Endothelial cell of umbilical vein (primary cell): Measurements from ENCODE around the gene COX4I1. TPM values are rescaled to one million over a fixed set of nuclear protein-coding genes. Genes with fewer than 3 reads are reported as not detected.

Experiments used
- BruUV-seq: library from RNA; stranded (reverse); fragments of 400-500 nt; replicated peaks from 2 replicates; lab custom pipeline; 2021; lab: Mats Ljungman, UMichigan
- CTCF ChIA-PET: fragments of 300-600, 350-600 bp; sonication (Branson Sonifier 250); formaldehyde crosslinking; loops from one replicate; lab custom pipeline; 2021; ENCODE audit warnings: antibody characterized with exemption, inconsistent platforms; lab: Charles Lee
- POLR2A ChIA-PET: fragments of 300-600, 350-600 bp; sonication (Branson Sonifier 250); formaldehyde crosslinking; loops from one replicate; lab custom pipeline; 2021; ENCODE audit warnings: antibody characterized with exemption, inconsistent platforms; lab: Charles Lee
- DNase-seq: peaks from one replicate; pipeline ENCODE4 v3.0.0-alpha.2; 2011; ENCODE audit warnings: low read depth, low spot score
- FAIRE-seq: peaks from 2 replicates; lab custom pipeline; 2011; peaks lifted over from hg19 to GRCh38; lab: Jason Lieb, UNC
- H2AFZ ChIP-seq: 2 replicates; pipeline ENCODE4 v1.6.0; 2012; ENCODE audit warnings: low read depth, low read length, control low read depth, inconsistent platforms
- H3K27ac ChIP-seq: 2 replicates; pipeline ENCODE4 v1.5.1; 2011; ENCODE audit warnings: low read depth, mild to moderate bottlenecking, control low read depth, low read length, moderate library complexity; ENCODE audit not compliant: insufficient read depth
- H3K27me3 ChIP-seq, 2 experiments: 2 replicates each; pipeline versions ENCODE4 v1.6.0 to v1.6.1; 2011; ENCODE audit warnings: low read length in 2 of 2, mixed read lengths in 1 of 2; ENCODE audit not compliant: control insufficient read depth in 2 of 2, insufficient read depth in 2 of 2
- H3K36me3 ChIP-seq, 2 experiments: 2 replicates in 1 of 2; 3 replicates in 1 of 2; pipeline ENCODE4 v1.5.1; 2011; ENCODE audit warnings: low read length in 2 of 2, mild to moderate bottlenecking in 1 of 2, moderate library complexity in 1 of 2; ENCODE audit not compliant: control insufficient read depth in 2 of 2, insufficient read depth in 2 of 2; ENCODE audit errors: extremely low read depth in 1 of 2
- H3K4me1 ChIP-seq: 3 replicates; pipeline ENCODE4 v1.5.1; 2011; ENCODE audit warnings: mild to moderate bottlenecking, low read length; ENCODE audit not compliant: control insufficient read depth, insufficient read depth; ENCODE audit errors: extremely low read depth
- H3K4me2 ChIP-seq: 2 replicates; pipeline ENCODE4 v1.6.1; 2011; ENCODE audit warnings: low read length, control low read depth, mixed read lengths; ENCODE audit not compliant: insufficient read depth
- H3K4me3 ChIP-seq, 3 experiments: fragments of 200-600 bp in 1 of 3; sonication (generic), shearing (Covaris generic) in 1 of 3; replicated peaks in 1 of 3; 2 replicates each; pipeline ENCODE4 v1.5.1; 2011 to 2016; ENCODE audit warnings: control low read depth in 3 of 3, low read length in 3 of 3, mild to moderate bottlenecking in 2 of 3, inconsistent platforms in 1 of 3, low read depth in 1 of 3, moderate library complexity in 1 of 3; ENCODE audit not compliant: insufficient read depth in 1 of 3
- H3K79me2 ChIP-seq: 2 replicates; pipeline ENCODE4 v1.6.0; 2012; ENCODE audit warnings: low read length, inconsistent platforms; ENCODE audit not compliant: control insufficient read depth, insufficient read depth
- H3K9ac ChIP-seq: replicated peaks from 2 replicates; pipeline ENCODE3; 2011; ENCODE audit warnings: low read length, control low read depth; ENCODE audit not compliant: insufficient read depth; ENCODE audit errors: extremely low read depth
- H3K9me1 ChIP-seq: replicated peaks from 3 replicates; pipeline ENCODE4 v1.6.0; 2011; ENCODE audit warnings: mild to moderate bottlenecking, low read length; ENCODE audit not compliant: control insufficient read depth, insufficient read depth; ENCODE audit errors: extremely low read depth
- H3K9me3 ChIP-seq: replicated peaks from 2 replicates; pipeline ENCODE4 v1.5.1; 2012; ENCODE audit warnings: low read length, inconsistent platforms; ENCODE audit not compliant: control insufficient read depth, insufficient read depth
- H4K20me1 ChIP-seq: replicated peaks from 2 replicates; pipeline ENCODE3; 2011; ENCODE audit warnings: mild to moderate bottlenecking, low read length; ENCODE audit not compliant: control insufficient read depth, insufficient read depth; ENCODE audit errors: extremely low read depth
- CTCF ChIP-seq, 2 donors: IDR thresholded peaks; 1 replicate in 1 of 2; 2 replicates in 1 of 2; pipeline ENCODE4 v1.5.1; 2011; ENCODE audit warnings: low read length in 2 of 2, mild to moderate bottlenecking in 2 of 2, moderate library complexity in 2 of 2, control low read depth in 1 of 2, inconsistent platforms in 1 of 2, low read depth in 1 of 2; ENCODE audit not compliant: insufficient read depth in 1 of 2; ENCODE audit errors: extremely low read depth in 1 of 2
- EZH2 ChIP-seq: IDR thresholded peaks from 2 replicates; pipeline ENCODE4 v1.6.1; 2012; ENCODE audit warnings: borderline replicate concordance, low read depth, mild to moderate bottlenecking, moderate library complexity, low read length, inconsistent platforms; ENCODE audit not compliant: severe bottlenecking
- FOS ChIP-seq: IDR thresholded peaks from 2 replicates; pipeline ENCODE4 v1.6.1; 2011; ENCODE audit warnings: mild to moderate bottlenecking, low read length, moderate library complexity, borderline replicate concordance; ENCODE audit not compliant: insufficient read depth
- GATA2 ChIP-seq: IDR thresholded peaks from 2 replicates; pipeline ENCODE4 v1.7.0; 2011; ENCODE audit warnings: low read depth, mild to moderate bottlenecking, moderate library complexity, mixed read lengths, low read length; ENCODE audit not compliant: insufficient read length, insufficient read depth
- JUN ChIP-seq: IDR thresholded peaks from 2 replicates; pipeline ENCODE4 v1.6.1; 2011; ENCODE audit warnings: borderline replicate concordance, low read depth; ENCODE audit not compliant: insufficient read length, insufficient read depth
- MAX ChIP-seq: IDR thresholded peaks from 2 replicates; pipeline ENCODE4 v1.6.1; 2011; ENCODE audit not compliant: insufficient read depth, insufficient read length
- MYC ChIP-seq: IDR thresholded peaks from one replicate; pipeline ENCODE4 v1.6.1; 2011; ENCODE audit warnings: mild to moderate bottlenecking, low read depth, low read length
- POLR2A ChIP-seq: IDR thresholded peaks from 2 replicates; pipeline ENCODE4 v1.6.1; 2012; ENCODE audit warnings: low read depth, mild to moderate bottlenecking, control low read depth, low read length
- POLR2AphosphoS5 ChIP-seq: IDR thresholded peaks from 2 replicates; pipeline ENCODE4 v1.6.1; 2012; ENCODE audit warnings: low read depth, mild to moderate bottlenecking, control low read depth, low read length, moderate library complexity; ENCODE audit not compliant: insufficient read depth
- dilution Hi-C: fragments of 300-500 bp; cut with MboI; formaldehyde crosslinking; loops from one replicate; pipeline ENCODE4 v1.15.0; 2019; ENCODE audit warnings: low sequenced_read_pairs; ENCODE audit not compliant: extremely low pct_ligation_motif_present
- intact Hi-C: fragments of 100-400 bp; cut with micrococcal nuclease; formaldehyde crosslinking; loops from one replicate; pipeline ENCODE4 v1.10.0; 2022
- polyA plus RNA-seq, 4 experiments: library from polyadenylated mRNA; depleted of rRNA in 3 of 4; stranded (reverse) in 3 of 4; unstranded in 1 of 4; fragments of >200 nt; gene quantifications; 2 replicates each; pipeline versions ENCODE4 v1.2.1 to v1.2.3, GENCODE V29; 2011 to 2012; ENCODE audit warnings: missing spikeins in 1 of 4
- total RNA-seq: library from RNA; stranded (reverse); gene quantifications from 2 replicates; pipeline ENCODE4 v1.2.3, GENCODE V29; 2021

Gene COX4I1
- total and polyA plus RNA-seq, 2 donors (not counting 3 experiments of a cell fraction or from before 2014, with no cell fraction given), result 560 to 953 TPM

DNA sequence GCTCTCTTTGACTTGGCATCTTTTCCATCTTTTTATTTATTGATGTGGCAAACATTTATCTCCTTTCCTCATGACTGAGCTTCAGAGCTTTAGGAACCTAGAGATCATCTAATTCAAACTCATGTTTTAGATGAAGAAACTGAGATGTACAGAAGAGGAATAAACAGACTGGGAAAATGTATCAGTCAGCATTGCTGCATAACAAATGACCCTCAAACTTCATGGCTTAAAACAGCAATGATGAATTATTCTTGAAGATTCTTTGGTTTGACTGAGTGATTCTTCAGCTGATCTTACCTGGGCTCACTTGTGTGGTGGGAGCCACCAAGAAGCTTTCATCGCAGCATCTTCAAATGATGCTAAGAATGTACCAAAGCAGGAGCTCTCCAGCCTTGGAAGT lies 55.4 kb downstream of the COX4I1 start:
- TF ChIP-seq CTCF (IDR thresholded peaks at IDR 0.05; ENCODE audit: extremely low read depth in 1 of 2, insufficient read depth in 1 of 2, low read depth in 1 of 2, low read length in 2 of 2) (no peak), EZH2 (no peak), JUN (no peak), MAX (no peak), GATA2 (no peak), MYC (no peak), FOS (no peak), POLR2A (no peak), POLR2AphosphoS5 (no peak)
- no peaks in the 10 kb centered on the region for H3K9me1 ChIP-seq
- H3K4me2 ChIP-seq, result no peak overlapping the region
- no TSS peak for BruUV-seq
- H3K4me3 ChIP-seq, result no peak overlapping the region
- no peaks in the 10 kb centered on the region for H3K36me3 ChIP-seq
- no peaks in the 10 kb centered on the region for H3K4me1 ChIP-seq
- peaks cover 0 to 2% of the 10 kb centered on the region in 2 experiments for H3K27me3 ChIP-seq
- no peaks in the 10 kb centered on the region for H3K9me3 ChIP-seq
- ChIA-PET CTCF (interaction anchor here (1.6 kb wide), 1 partner anchor 34 kb away, joined by 7 read pairs; no protein-coding TSS in a partner anchor), POLR2A (no interaction called here)
- no peak overlapping the region for H3K9ac ChIP-seq
- H3K79me2 ChIP-seq, result no peaks in the 10 kb centered on the region
- DNase-seq (no peak), FAIRE-seq (no peak)
- intact Hi-C loops (no loop called here), dilution Hi-C loops (no loop called here)
- no peak overlapping the region for H2AFZ ChIP-seq
- no peaks in the 10 kb centered on the region for H4K20me1 ChIP-seq
- no peak overlapping the region for H3K27ac ChIP-seq
